Activated CD8-positive, alpha-beta T cell treated with anti-CD3 and anti-CD28 coated beads for 36 hours (primary cell): ENCODE results near the gene FAM3C. TPM values are rescaled to one million over a fixed set of nuclear protein-coding genes. Genes with fewer than 3 reads are reported as not detected.
"Not testable (repeated sequence)": the region's sequence is repeated elsewhere in the genome, so short reads cannot be mapped to it uniquely, and the experiment has no call there.

Source experiments
- ATAC-seq: fragments of 200-7000 bp; cut with Tn5 transposase; one replicate; pipeline ENCODE4 v1.10.0; 2021; ENCODE audit warnings: mild to moderate bottlenecking, moderate library complexity
- CTCF ChIA-PET: fragments of 350-600 bp; sonication (Branson Sonifier 250); formaldehyde crosslinking; loops from one replicate; lab custom pipeline; 2021; ENCODE audit warnings: antibody characterized with exemption; lab: Charles Lee
- POLR2A ChIA-PET: fragments of 350-600 bp; sonication (Branson Sonifier 250); formaldehyde crosslinking; loops from one replicate; lab custom pipeline; 2021; ENCODE audit warnings: antibody characterized with exemption; lab: Charles Lee
- DNase-seq: peaks from one replicate; pipeline ENCODE4 v3.0.0-alpha.2; 2020
- H3K27ac Mint-ChIP-seq: one replicate; pipeline ENCODE4 v1.8.0; 2021; ENCODE audit warnings: mild to moderate bottlenecking, mixed read lengths
- H3K27me3 Mint-ChIP-seq: one replicate; pipeline ENCODE4 v1.8.0; 2021; ENCODE audit warnings: mixed read lengths
- H3K36me3 Mint-ChIP-seq: one replicate; pipeline ENCODE4 v1.8.0; 2021; ENCODE audit warnings: low read depth, mixed read lengths
- H3K4me1 Mint-ChIP-seq: one replicate; pipeline ENCODE4 v1.8.0; 2021; ENCODE audit warnings: low read depth, mixed read lengths
- H3K4me3 Mint-ChIP-seq: one replicate; pipeline ENCODE4 v1.8.0; 2021; ENCODE audit warnings: mild to moderate bottlenecking, moderate library complexity, mixed read lengths
- H3K9me3 Mint-ChIP-seq: one replicate; pipeline ENCODE4 v1.8.0; 2021; ENCODE audit warnings: mixed read lengths
- CTCF ChIP-seq: fragments of 200-600 bp; IDR thresholded peaks from one replicate; pipeline ENCODE4 v1.8.0; 2022; ENCODE audit warnings: antibody characterized with exemption, mild to moderate bottlenecking
- intact Hi-C: fragments of 100-400 bp; cut with micrococcal nuclease; formaldehyde crosslinking; loops from one replicate; pipeline ENCODE4 v1.10.0; 2022
- total RNA-seq, 2 experiments: library from RNA; stranded (reverse); gene quantifications; one replicate each; pipeline ENCODE4 v1.2.3, GENCODE V29; 2021

FAM3C gene
- total RNA-seq, 2 experiments from 2014 or later = 18.6 to 19.1 TPM

DNA sequence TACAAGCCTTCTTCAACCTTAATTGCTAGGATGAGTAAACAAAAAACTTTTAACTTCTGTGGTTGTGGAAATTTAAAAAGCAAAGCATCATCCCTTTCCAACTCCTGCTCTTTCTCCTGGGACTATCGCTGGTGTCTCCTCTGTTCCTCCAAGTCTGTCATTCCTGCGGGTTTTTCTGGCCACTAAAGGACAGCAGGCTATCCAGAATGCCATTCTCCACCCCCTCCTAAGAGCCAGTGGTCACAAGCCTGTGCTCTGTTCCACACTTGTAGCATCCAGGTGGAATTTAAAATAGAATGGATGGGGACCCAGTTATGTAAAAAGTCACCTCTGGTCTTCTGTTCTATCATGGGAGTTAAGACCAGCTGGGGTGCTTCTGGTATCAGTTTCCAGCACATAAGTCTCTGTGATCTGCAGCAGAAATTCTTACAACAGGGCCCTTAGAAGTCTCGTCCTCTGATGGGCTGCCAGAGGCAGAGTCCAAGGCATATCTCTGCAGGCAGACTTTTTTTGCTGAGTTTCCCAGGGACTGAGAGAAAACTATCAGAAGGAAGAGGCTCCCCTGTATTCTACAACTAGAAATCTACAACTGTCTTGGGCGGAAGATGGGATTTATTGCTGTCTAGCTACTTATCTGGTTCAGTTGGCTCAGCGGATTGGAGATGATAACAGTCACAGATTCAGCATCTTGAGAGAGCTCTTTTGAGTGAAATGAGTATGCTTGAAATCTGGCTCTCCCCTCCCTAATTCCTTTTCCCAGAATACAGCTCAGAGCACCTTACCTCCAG is 72.4 kb downstream of the FAM3C start:
- DNase-seq (no peak), ATAC-seq (no peak)
- intact Hi-C loops = no loop called here
- no peak for TF ChIP-seq CTCF
- no peak overlapping the region for H3K27ac Mint-ChIP-seq
- ChIA-PET POLR2A (no interaction called here), CTCF (no interaction called here)
- H3K4me3 Mint-ChIP-seq = no peak overlapping the region
- peaks cover 6% of the 10 kb centered on the region for H3K4me1 Mint-ChIP-seq
- no peaks in the 10 kb centered on the region for H3K9me3 Mint-ChIP-seq
- no peaks in the 10 kb centered on the region for H3K36me3 Mint-ChIP-seq
- H3K27me3 Mint-ChIP-seq = peaks cover 20% of the 10 kb centered on the region

GRCh38 chr7:121322460-121322859 is 73.6 kb downstream of the FAM3C start:
- H3K4me1 Mint-ChIP-seq = no peaks in the 10 kb centered on the region
- intact Hi-C loops = no loop called here

GRCh38 chr7:121315170-121315569 is 80.9 kb downstream of the FAM3C start:
- H3K27me3 Mint-ChIP-seq, H3K4me1 Mint-ChIP-seq, H3K4me3 Mint-ChIP-seq, H3K9me3 Mint-ChIP-seq, DNase-seq, intact Hi-C loops, H3K27ac Mint-ChIP-seq, CTCF ChIA-PET, POLR2A ChIA-PET, ATAC-seq, H3K36me3 Mint-ChIP-seq: not testable (repeated sequence)

More at GRCh38 chr7:121322460-121322859, 73.6 kb downstream of the FAM3C start:
- ATAC-seq (no peak), DNase-seq (no peak)
- no peaks in the 10 kb centered on the region for H3K36me3 Mint-ChIP-seq
- H3K27ac Mint-ChIP-seq = no peak overlapping the region
- no peak overlapping the region for H3K4me3 Mint-ChIP-seq
- no peaks in the 10 kb centered on the region for H3K9me3 Mint-ChIP-seq
- H3K27me3 Mint-ChIP-seq = peaks cover 8% of the 10 kb centered on the region
- ChIA-PET CTCF (no interaction called here), POLR2A (no interaction called here)
- no peak for TF ChIP-seq CTCF

GRCh38 chr7:121313793-121314676 is 82.1 kb downstream of the FAM3C start:
- Mint-ChIP-seq H3K4me3 (no peak overlapping the region), H3K27me3 (peaks cover 14% of the 10 kb centered on the region), H3K36me3 (no peaks in the 10 kb centered on the region), H3K4me1 (no peaks in the 10 kb centered on the region), H3K9me3 (no peaks in the 10 kb centered on the region), H3K27ac (no peak overlapping the region)
- ChIA-PET CTCF (no interaction called here), POLR2A (interaction anchor here (0.6 kb wide), 1 partner anchor 79 kb away, joined by 3 read pairs; no protein-coding TSS in a partner anchor)
- DNase-seq (no peak), ATAC-seq (no peak)
- TF ChIP-seq CTCF = no peak
- intact Hi-C loops = no loop called here

DNA sequence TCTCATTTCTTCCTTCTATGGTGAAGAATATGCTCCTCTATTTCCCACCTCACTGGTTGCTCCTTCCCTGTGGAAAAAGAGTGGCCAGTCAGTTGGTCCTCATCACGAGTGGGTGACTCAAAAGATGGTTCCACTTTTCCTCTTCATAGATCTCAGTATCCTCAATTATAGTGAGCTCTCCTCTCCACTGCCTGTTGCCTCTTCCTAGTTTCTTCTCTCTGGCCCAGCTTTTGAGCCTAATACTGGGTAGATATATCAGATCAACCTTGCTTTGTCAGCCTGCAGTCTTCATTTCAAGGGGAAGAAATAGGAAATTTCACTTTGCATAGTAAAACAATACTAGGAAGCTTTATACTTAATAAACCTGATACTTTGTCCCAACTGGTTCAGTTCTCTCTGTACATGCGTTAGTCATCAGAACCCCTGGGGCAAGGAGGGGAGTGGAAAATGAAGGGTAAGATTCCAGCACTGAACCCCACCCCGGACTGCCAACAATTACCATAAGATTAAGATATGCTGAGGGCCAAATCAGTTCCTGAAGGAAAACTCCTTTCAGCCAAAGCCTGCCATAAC is 82.8 kb downstream of the FAM3C start:
- H3K4me3 Mint-ChIP-seq = no peak overlapping the region
- H3K27me3 Mint-ChIP-seq = peaks cover 14% of the 10 kb centered on the region
- H3K9me3 Mint-ChIP-seq = no peaks in the 10 kb centered on the region
- ATAC-seq = no peak
- DNase-seq = no peak
- intact Hi-C loops = no loop called here
- POLR2A ChIA-PET = no interaction called here
- TF ChIP-seq CTCF = no peak
- no peaks in the 10 kb centered on the region for H3K36me3 Mint-ChIP-seq
- H3K4me1 Mint-ChIP-seq = no peaks in the 10 kb centered on the region
- H3K27ac Mint-ChIP-seq = no peak overlapping the region
- CTCF ChIA-PET = no interaction called here
